Fibroblast of villous mesenchyme (primary cell): ENCODE data around the gene PUM1. TPM values are rescaled to one million over a fixed set of nuclear protein-coding genes. Genes with fewer than 3 reads are reported as not detected.

Experiments
- DNase-seq: peaks from one replicate; pipeline ENCODE4 v3.0.0-alpha.2; 2010; ENCODE audit warnings: low read depth
- H3K4me3 ChIP-seq: 2 replicates; pipeline ENCODE4 v1.5.1; 2011; ENCODE audit warnings: low read depth, mild to moderate bottlenecking, low read length
- total RNA-seq: library from RNA; depleted of rRNA; stranded (reverse); fragments of >200 nt; gene quantifications from 2 replicates; pipeline ENCODE4 v1.2.3, GENCODE V29; 2012
- TF ChIP-seq, protein P1 (sequence below): IDR thresholded peaks from 2 replicates; pipeline ENCODE4 v1.5.1; 2012; ENCODE audit warnings: low read depth, mild to moderate bottlenecking, low read length; ENCODE audit not compliant: insufficient read depth

Gene PUM1
- total RNA-seq, 1 donor: 81.6 TPM

GRCh38 chr1:31084782-31085569, 19.5 kb upstream of the PUM1 start:
- no peak for DNase-seq
- no peak overlapping the region for H3K4me3 ChIP-seq
- TF ChIP-seq, protein P1, sequence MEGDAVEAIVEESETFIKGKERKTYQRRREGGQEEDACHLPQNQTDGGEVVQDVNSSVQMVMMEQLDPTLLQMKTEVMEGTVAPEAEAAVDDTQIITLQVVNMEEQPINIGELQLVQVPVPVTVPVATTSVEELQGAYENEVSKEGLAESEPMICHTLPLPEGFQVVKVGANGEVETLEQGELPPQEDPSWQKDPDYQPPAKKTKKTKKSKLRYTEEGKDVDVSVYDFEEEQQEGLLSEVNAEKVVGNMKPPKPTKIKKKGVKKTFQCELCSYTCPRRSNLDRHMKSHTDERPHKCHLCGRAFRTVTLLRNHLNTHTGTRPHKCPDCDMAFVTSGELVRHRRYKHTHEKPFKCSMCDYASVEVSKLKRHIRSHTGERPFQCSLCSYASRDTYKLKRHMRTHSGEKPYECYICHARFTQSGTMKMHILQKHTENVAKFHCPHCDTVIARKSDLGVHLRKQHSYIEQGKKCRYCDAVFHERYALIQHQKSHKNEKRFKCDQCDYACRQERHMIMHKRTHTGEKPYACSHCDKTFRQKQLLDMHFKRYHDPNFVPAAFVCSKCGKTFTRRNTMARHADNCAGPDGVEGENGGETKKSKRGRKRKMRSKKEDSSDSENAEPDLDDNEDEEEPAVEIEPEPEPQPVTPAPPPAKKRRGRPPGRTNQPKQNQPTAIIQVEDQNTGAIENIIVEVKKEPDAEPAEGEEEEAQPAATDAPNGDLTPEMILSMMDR: no peak

DNA sequence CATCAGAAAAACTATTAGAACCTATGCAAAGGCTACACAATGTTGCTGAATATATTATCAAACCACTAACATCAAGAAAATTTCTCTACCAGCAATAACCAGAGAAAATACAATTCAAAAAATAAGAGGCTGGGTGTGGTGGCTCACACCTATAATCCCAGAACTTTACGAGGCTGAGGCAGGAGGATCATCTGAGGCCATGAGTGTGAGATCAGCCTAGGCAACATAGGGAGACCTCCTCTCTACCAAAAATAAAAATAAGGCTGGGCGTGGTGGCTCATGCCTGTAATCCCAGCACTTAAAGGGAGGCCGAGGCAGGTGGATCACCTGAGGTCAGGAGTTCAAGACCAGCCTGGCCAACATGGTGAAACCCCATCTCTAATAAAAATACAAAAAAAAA, 16.9 kb upstream of the PUM1 start:
- H3K4me3 ChIP-seq: no peak overlapping the region
- no peak for DNase-seq
- TF ChIP-seq, protein P1: no peak

GRCh38 chr1:31073044-31073443, 7.5 kb upstream of the PUM1 start:
- no peak overlapping the region for H3K4me3 ChIP-seq
- no peak for DNase-seq
- TF ChIP-seq, protein P1: no peak

DNA sequence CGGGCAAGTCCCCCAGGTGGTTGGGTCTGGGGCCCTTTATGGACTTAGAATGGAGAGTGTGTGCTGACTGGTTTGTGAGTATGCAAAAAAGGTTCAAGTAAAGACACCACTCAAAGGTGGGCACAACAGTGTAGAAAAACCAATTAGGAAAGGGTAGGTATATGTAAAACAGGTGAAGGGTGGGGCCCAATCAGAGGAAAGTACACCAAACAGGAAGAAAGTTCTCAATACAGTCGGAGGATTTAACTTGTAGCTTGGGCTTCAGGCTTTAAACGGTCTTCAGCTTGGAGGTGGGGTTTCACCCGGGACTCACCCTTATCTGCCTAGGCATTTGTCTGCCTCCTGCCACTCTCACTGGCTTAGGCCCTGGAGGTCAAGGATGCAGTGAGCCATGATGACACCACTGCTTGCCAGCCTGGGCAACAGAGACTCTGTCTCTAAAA, 6.8 kb upstream of the PUM1 start:
- H3K4me3 ChIP-seq: no peak overlapping the region
- TF ChIP-seq, protein P1: no peak
- no peak for DNase-seq

- TF ChIP-seq, protein P1: no peak
- peak; percentile 12 for DNase-seq
- H3K4me3 ChIP-seq: no peak overlapping the region
Observed at GRCh38 chr1:31069392-31069791, 3.9 kb upstream of the PUM1 start.

GRCh38 chr1:31064718-31065309, 703 bp downstream of the PUM1 start:
- TF ChIP-seq, protein P1: no peak
- H3K4me3 ChIP-seq: peak overlapping the region; percentile 96
- no peak for DNase-seq
